Stimulated activated CD8-positive, alpha-beta memory T cell treated with anti-CD3 and anti-CD28 coated beads, Interleukin-4, amount 100 ng/mL, for 48 hours (primary cell): ENCODE measurements around the gene MAP3K7.
"Not testable (repeated sequence)": the region's sequence is repeated elsewhere in the genome, so short reads cannot be mapped to it uniquely, and the experiment has no call there.

Experiments used
- DNase-seq: peaks from one replicate; pipeline ENCODE4 v3.0.0-alpha.2; 2020

Gene MAP3K7

GRCh38 chr6:90575267-90575666 lies 11.6 kb downstream of the MAP3K7 start:
- DNase-seq = no peak

- no peak for DNase-seq
Measured at GRCh38 chr6:90574610-90575009, 12.3 kb downstream of the MAP3K7 start.

- DNase-seq = no peak
Measured at GRCh38 chr6:90573624-90574023, 13.2 kb downstream of the MAP3K7 start.

GRCh38 chr6:90572856-90573255 lies 14.0 kb downstream of the MAP3K7 start:
- no peak for DNase-seq

- DNase-seq = no peak
Measured at GRCh38 chr6:90569223-90569622, 17.6 kb downstream of the MAP3K7 start.

GRCh38 chr6:90567682-90568081 lies 19.2 kb downstream of the MAP3K7 start:
- DNase-seq = not testable (repeated sequence)

- DNase-seq = not testable (repeated sequence)
Measured at GRCh38 chr6:90562341-90562740, 24.5 kb downstream of the MAP3K7 start.

- no peak for DNase-seq
Measured at GRCh38 chr6:90559931-90560330, 26.9 kb downstream of the MAP3K7 start.

GRCh38 chr6:90557006-90557405 lies 29.9 kb downstream of the MAP3K7 start:
- no peak for DNase-seq

GRCh38 chr6:90547991-90548390 lies 38.9 kb downstream of the MAP3K7 start:
- DNase-seq = no peak

- DNase-seq = no peak
Measured at GRCh38 chr6:90547079-90547478, 39.8 kb downstream of the MAP3K7 start.

GRCh38 chr6:90545448-90545847 lies 41.4 kb downstream of the MAP3K7 start:
- no peak for DNase-seq

GRCh38 chr6:90544741-90545140 lies 42.1 kb downstream of the MAP3K7 start:
- DNase-seq = no peak

GRCh38 chr6:90544081-90544480 lies 42.8 kb downstream of the MAP3K7 start:
- DNase-seq = no peak

GRCh38 chr6:90541221-90541620 lies 45.7 kb downstream of the MAP3K7 start:
- no peak for DNase-seq

- DNase-seq = no peak
Measured at GRCh38 chr6:90538278-90539046, 48.4 kb downstream of the MAP3K7 start.

- no peak for DNase-seq
Measured at GRCh38 chr6:90537723-90538258, 49.1 kb downstream of the MAP3K7 start.

- no peak for DNase-seq
Measured at GRCh38 chr6:90537027-90537426, 49.8 kb downstream of the MAP3K7 start.

GRCh38 chr6:90536520-90536919 lies 50.4 kb downstream of the MAP3K7 start:
- no peak for DNase-seq

GRCh38 chr6:90534337-90535025 lies 52.4 kb downstream of the MAP3K7 start:
- DNase-seq = no peak

GRCh38 chr6:90533615-90534336 lies 53.1 kb downstream of the MAP3K7 start:
- no peak for DNase-seq

- no peak for DNase-seq
Measured at GRCh38 chr6:90530882-90531281, 56.0 kb downstream of the MAP3K7 start.

GRCh38 chr6:90525421-90525820 lies 61.5 kb downstream of the MAP3K7 start:
- DNase-seq = no peak
